ENCODE data around the gene CELSR2.

The CELSR2 gene

GRCh38 chr1:109228167-109228566 is 21.2 kb upstream of the CELSR2 start:
- no peak for DNase-seq (ENCODE audit: low spot score)

- DNase-seq (ENCODE audit: low spot score) = no peak
Observed at GRCh38 chr1:109229531-109230127, 19.7 kb upstream of the CELSR2 start.

GRCh38 chr1:109231066-109231465 is 18.3 kb upstream of the CELSR2 start:
- no peak for DNase-seq (ENCODE audit: low spot score)

- no peak for DNase-seq (ENCODE audit: low spot score)
Observed at GRCh38 chr1:109235137-109235536, 14.2 kb upstream of the CELSR2 start.

- no peak for DNase-seq (ENCODE audit: low spot score)
Observed at GRCh38 chr1:109237512-109237911, 11.8 kb upstream of the CELSR2 start.

GRCh38 chr1:109238382-109238781 is 11.0 kb upstream of the CELSR2 start:
- no peak for DNase-seq (ENCODE audit: low spot score)

GRCh38 chr1:109239047-109239408 is 10.3 kb upstream of the CELSR2 start:
- no peak for DNase-seq (ENCODE audit: low spot score)

GRCh38 chr1:109239409-109240068 is 9.8 kb upstream of the CELSR2 start:
- peak; percentile 55 for DNase-seq (ENCODE audit: low spot score)

GRCh38 chr1:109240158-109241152 is 8.9 kb upstream of the CELSR2 start:
- no peak for DNase-seq (ENCODE audit: low spot score)

GRCh38 chr1:109241344-109241743 is 8.0 kb upstream of the CELSR2 start:
- DNase-seq (ENCODE audit: low spot score) = no peak

- no peak for DNase-seq (ENCODE audit: low spot score)
Observed at GRCh38 chr1:109241841-109242345, 7.4 kb upstream of the CELSR2 start.

- DNase-seq (ENCODE audit: low spot score) = no peak
Observed at GRCh38 chr1:109242387-109242786, 7.0 kb upstream of the CELSR2 start.

GRCh38 chr1:109243221-109243620 is 6.1 kb upstream of the CELSR2 start:
- no peak for DNase-seq (ENCODE audit: low spot score)

GRCh38 chr1:109243860-109244552 is 5.3 kb upstream of the CELSR2 start:
- no peak for DNase-seq (ENCODE audit: low spot score)

GRCh38 chr1:109246141-109246551 is 3.2 kb upstream of the CELSR2 start:
- DNase-seq (ENCODE audit: low spot score) = no peak

- no peak for DNase-seq (ENCODE audit: low spot score)
Observed at GRCh38 chr1:109247401-109248365, 1.7 kb upstream of the CELSR2 start.

GRCh38 chr1:109248444-109248796 is 919 bp upstream of the CELSR2 start:
- no peak for DNase-seq (ENCODE audit: low spot score)

GRCh38 chr1:109249654-109250401 is 489 bp downstream of the CELSR2 start:
- DNase-seq (ENCODE audit: low spot score) = no peak

GRCh38 chr1:109250454-109251276 is 1.3 kb downstream of the CELSR2 start:
- DNase-seq (ENCODE audit: low spot score) = no peak

Measured in SW480 (cell line).